ENCODE data around the gene AVEN. TPM values are rescaled to one million over a fixed set of nuclear protein-coding genes. Genes with fewer than 3 reads are reported as not detected.

The AVEN gene
- total and polyA plus RNA-seq, 5 donors: 15.1 to 20.3 (median 17.3) TPM

DNA sequence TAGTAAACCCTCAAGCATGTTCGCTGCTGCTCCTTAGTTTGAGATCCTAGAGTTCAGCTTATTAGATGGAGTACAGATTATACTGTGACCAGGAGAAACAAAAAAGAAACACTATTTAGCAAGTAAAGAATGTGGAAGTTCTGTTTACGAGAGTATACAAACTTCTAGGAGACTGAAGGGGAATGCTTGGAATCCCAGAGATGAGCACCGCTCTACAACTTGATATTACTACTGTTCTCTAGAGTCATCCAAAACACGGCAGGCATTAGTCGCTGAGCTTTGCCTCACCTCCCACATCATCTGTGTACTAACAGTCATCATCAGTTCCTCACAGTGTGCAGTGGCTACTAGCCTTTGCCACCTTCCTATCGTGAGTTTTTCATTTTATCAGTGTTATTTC is 192.1 kb downstream of the AVEN start:
- Histone ChIP-seq H3K4me1 (ENCODE audit: control insufficient read depth, insufficient read depth, low read length) (no peaks in the 10 kb centered on the region), H3K4me3 (ENCODE audit: low read length) (no peak overlapping the region), H3K27ac (ENCODE audit: low read length) (no peak overlapping the region), H3K27me3 (ENCODE audit: control insufficient read depth, insufficient read depth) (no peaks in the 10 kb centered on the region), H3K9me3 (ENCODE audit: control insufficient read depth, low read length) (no peaks in the 10 kb centered on the region)
- ATAC-seq: no peak
- DNase-seq: no peak
- intact Hi-C loops (cut with DNase I): no loop called here
- 76% methylated on average over 6 of the region's 6 CpGs for WGBS

GRCh38 chr15:33846142-33846541 is 192.9 kb downstream of the AVEN start:
- DNase-seq (no peak), ATAC-seq (no peak)
- Histone ChIP-seq H3K4me1 (ENCODE audit: control insufficient read depth, insufficient read depth, low read length) (no peaks in the 10 kb centered on the region), H3K4me3 (ENCODE audit: low read length) (no peak overlapping the region), H3K27ac (ENCODE audit: low read length) (no peak overlapping the region), H3K9me3 (ENCODE audit: control insufficient read depth, low read length) (no peaks in the 10 kb centered on the region), H3K27me3 (ENCODE audit: control insufficient read depth, insufficient read depth) (no peaks in the 10 kb centered on the region)
- intact Hi-C loops (cut with DNase I): no loop called here
- 97% methylated on average over 2 of the region's 2 CpGs for WGBS

DNA sequence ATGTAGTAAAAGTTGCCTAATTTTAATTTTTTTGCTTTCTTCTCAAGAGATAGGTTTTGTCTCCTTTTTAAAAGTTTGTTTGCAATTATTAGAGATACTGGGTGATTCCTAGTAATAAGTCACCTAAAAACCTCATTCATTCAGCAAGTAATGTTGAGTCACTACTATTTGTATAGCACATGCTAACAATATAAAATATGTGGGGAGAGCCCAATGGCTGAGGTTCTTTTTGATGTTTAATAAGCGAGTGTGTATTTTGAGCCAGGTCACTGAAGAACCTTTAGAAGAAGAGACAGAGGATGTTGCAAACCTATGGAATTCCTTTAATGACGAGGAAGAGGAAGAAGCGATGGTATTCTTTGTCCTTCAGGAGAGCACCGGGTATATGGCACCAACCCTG is 194.4 kb downstream of the AVEN start:
- Histone ChIP-seq H3K9me3 (ENCODE audit: control insufficient read depth, low read length) (no peaks in the 10 kb centered on the region), H3K4me3 (ENCODE audit: low read length) (no peak overlapping the region), H3K27ac (ENCODE audit: low read length) (no peak overlapping the region), H3K27me3 (ENCODE audit: control insufficient read depth, insufficient read depth) (no peaks in the 10 kb centered on the region), H3K4me1 (ENCODE audit: control insufficient read depth, insufficient read depth, low read length) (no peaks in the 10 kb centered on the region)
- 92% methylated on average over 4 of the region's 4 CpGs for WGBS
- intact Hi-C loops (cut with DNase I): no loop called here
- ATAC-seq (no peak), DNase-seq (no peak)

- intact Hi-C loops (cut with DNase I): no loop called here
- no peak for DNase-seq
- no peak for ATAC-seq
- Histone ChIP-seq H3K27me3 (ENCODE audit: control insufficient read depth, insufficient read depth) (no peaks in the 10 kb centered on the region), H3K9me3 (ENCODE audit: control insufficient read depth, low read length) (no peaks in the 10 kb centered on the region), H3K27ac (ENCODE audit: low read length) (no peak overlapping the region), H3K4me3 (ENCODE audit: low read length) (no peak overlapping the region), H3K4me1 (ENCODE audit: control insufficient read depth, insufficient read depth, low read length) (no peaks in the 10 kb centered on the region)
- 88% methylated on average over 4 of the region's 4 CpGs for WGBS
These were observed 194.8 kb downstream of the AVEN start for GRCh38 chr15:33844186-33844585.

- H3K9me3 ChIP-seq (ENCODE audit: control insufficient read depth, low read length): no peaks in the 10 kb centered on the region
- no peaks in the 10 kb centered on the region for H3K4me1 ChIP-seq (ENCODE audit: control insufficient read depth, insufficient read depth, low read length)
- intact Hi-C loops (cut with DNase I): no loop called here
- H3K27ac ChIP-seq (ENCODE audit: low read length): no peak overlapping the region
- H3K27me3 ChIP-seq (ENCODE audit: control insufficient read depth, insufficient read depth): no peaks in the 10 kb centered on the region
- DNase-seq (no peak), ATAC-seq (no peak)
- H3K4me3 ChIP-seq (ENCODE audit: low read length): no peak overlapping the region
- WGBS: 92% methylated on average over 3 of the region's 3 CpGs
These were observed 198.4 kb downstream of the AVEN start for GRCh38 chr15:33840615-33841014.

DNA sequence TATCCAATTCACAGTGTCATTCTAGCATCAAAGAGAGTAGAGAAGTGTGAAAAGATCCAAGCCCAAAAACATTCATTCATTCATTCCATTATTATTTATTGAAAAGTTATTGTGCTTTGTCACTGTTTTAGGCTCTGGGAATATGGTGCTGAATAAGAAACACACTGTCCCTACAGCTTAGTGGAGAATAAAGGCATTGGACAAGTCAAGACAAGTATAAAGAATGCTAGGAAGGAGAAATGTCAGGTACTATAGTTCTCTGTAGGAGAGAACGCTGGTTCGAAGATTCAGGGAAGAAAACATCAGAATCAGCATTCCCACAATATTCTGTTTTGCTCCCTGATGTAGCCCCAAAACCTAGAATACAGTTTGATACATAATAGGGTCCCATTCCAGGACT is 199.5 kb downstream of the AVEN start:
- H3K4me3 ChIP-seq (ENCODE audit: low read length): no peak overlapping the region
- H3K27ac ChIP-seq (ENCODE audit: low read length): no peak overlapping the region
- no peaks in the 10 kb centered on the region for H3K9me3 ChIP-seq (ENCODE audit: control insufficient read depth, low read length)
- H3K27me3 ChIP-seq (ENCODE audit: control insufficient read depth, insufficient read depth): no peaks in the 10 kb centered on the region
- ATAC-seq (no peak), DNase-seq (no peak)
- 92% methylated on average over 2 of the region's 2 CpGs for WGBS
- H3K4me1 ChIP-seq (ENCODE audit: control insufficient read depth, insufficient read depth, low read length): no peaks in the 10 kb centered on the region
- intact Hi-C loops (cut with DNase I): no loop called here

DNA sequence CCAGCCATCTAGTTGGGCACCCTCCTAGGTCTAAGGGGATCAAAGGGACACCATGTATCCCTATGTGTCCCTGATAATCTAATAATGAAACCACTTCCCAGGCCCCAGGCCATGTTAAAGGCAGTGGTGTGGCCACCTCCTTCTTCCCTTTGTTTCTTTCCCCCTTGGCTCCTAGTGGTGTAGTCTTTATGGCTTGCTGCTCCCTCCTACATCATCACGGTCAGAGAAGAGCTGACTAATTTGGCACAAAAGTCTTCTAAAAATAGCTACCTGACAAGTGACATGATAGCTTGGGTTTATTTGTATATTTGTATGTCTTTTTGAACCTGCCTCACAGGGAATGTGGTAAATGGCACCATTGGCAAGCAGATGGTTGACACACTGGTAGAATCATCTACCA is 201.7 kb downstream of the AVEN start:
- no peak for ATAC-seq
- H3K4me1 ChIP-seq (ENCODE audit: control insufficient read depth, insufficient read depth, low read length): no peaks in the 10 kb centered on the region
- no peaks in the 10 kb centered on the region for H3K9me3 ChIP-seq (ENCODE audit: control insufficient read depth, low read length)
- no peak overlapping the region for H3K27ac ChIP-seq (ENCODE audit: low read length)
- intact Hi-C loops (cut with DNase I): no loop called here
- WGBS: 56% methylated on average over 1 of the region's 1 CpG
- no peak overlapping the region for H3K4me3 ChIP-seq (ENCODE audit: low read length)
- no peaks in the 10 kb centered on the region for H3K27me3 ChIP-seq (ENCODE audit: control insufficient read depth, insufficient read depth)
- no peak for DNase-seq

- Histone ChIP-seq H3K27me3 (ENCODE audit: control insufficient read depth, insufficient read depth) (no peaks in the 10 kb centered on the region), H3K27ac (ENCODE audit: low read length) (no peak overlapping the region), H3K9me3 (ENCODE audit: control insufficient read depth, low read length) (no peaks in the 10 kb centered on the region), H3K4me3 (ENCODE audit: low read length) (no peak overlapping the region), H3K4me1 (ENCODE audit: control insufficient read depth, insufficient read depth, low read length) (no peaks in the 10 kb centered on the region)
- intact Hi-C loops (cut with DNase I): no loop called here
- WGBS: 53% methylated on average over 9 of the region's 9 CpGs
- no peak for ATAC-seq
- DNase-seq: no peak
These were observed 203.9 kb downstream of the AVEN start for GRCh38 chr15:33834892-33835743.

DNA sequence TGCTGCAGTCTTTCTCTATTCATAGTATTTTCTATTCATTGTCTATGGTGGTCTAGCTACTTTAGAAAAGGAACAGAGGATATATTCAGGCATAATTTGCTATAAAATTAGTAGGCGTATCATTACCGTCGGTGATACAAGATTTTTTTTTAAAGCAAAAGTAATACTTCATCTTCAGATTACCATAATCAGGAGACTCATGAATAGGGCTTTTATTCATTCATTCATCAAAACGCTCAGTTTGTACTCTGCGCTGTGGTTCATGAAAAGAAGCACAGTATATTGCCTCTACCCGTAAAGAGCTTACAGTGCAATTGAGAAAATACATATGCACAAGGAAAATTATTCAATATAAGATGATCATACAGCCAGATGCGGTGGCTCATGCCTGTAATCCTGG is 207.4 kb downstream of the AVEN start:
- Histone ChIP-seq H3K4me3 (ENCODE audit: low read length) (no peak overlapping the region), H3K27me3 (ENCODE audit: control insufficient read depth, insufficient read depth) (no peaks in the 10 kb centered on the region), H3K4me1 (ENCODE audit: control insufficient read depth, insufficient read depth, low read length) (no peaks in the 10 kb centered on the region), H3K9me3 (ENCODE audit: control insufficient read depth, low read length) (no peaks in the 10 kb centered on the region), H3K27ac (ENCODE audit: low read length) (no peak overlapping the region)
- ATAC-seq: no peak
- intact Hi-C loops (cut with DNase I): no loop called here
- DNase-seq: no peak
- WGBS: 80% methylated on average over 7 of the region's 7 CpGs

GRCh38 chr15:33830351-33830750 is 208.7 kb downstream of the AVEN start:
- Histone ChIP-seq H3K27ac (ENCODE audit: low read length) (no peak overlapping the region), H3K9me3 (ENCODE audit: control insufficient read depth, low read length) (no peaks in the 10 kb centered on the region), H3K27me3 (ENCODE audit: control insufficient read depth, insufficient read depth) (no peaks in the 10 kb centered on the region), H3K4me3 (ENCODE audit: low read length) (no peak overlapping the region), H3K4me1 (ENCODE audit: control insufficient read depth, insufficient read depth, low read length) (no peaks in the 10 kb centered on the region)
- DNase-seq: no peak
- WGBS: 69% methylated on average over 4 of the region's 4 CpGs
- intact Hi-C loops (cut with DNase I): no loop called here
- ATAC-seq: no peak

DNA sequence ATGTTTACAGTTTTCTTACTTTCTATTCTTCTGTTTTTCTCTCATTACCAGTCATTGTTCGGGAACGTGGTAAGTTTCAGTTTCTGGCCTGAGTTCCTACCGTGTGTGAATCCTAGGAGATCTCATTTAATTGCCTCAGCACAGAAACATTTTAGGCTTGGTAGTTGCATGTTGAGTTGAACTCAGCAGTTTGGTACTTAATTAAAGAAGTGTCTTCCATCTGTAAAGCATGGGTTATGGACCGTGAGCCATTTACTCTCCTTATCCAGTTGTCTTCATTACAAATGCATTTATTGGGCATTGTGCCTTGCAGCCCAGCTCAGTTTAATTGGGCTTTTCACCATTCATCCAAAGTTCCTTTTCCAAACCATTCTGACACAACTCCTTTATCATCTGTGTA is 212.8 kb downstream of the AVEN start:
- intact Hi-C loops (cut with DNase I): no loop called here
- 87% methylated on average over 4 of the region's 4 CpGs for WGBS

GRCh38 chr15:33825453-33825852 is 213.6 kb downstream of the AVEN start:
- DNase-seq (no peak), ATAC-seq (no peak)
- intact Hi-C loops (cut with DNase I): no loop called here
- Histone ChIP-seq H3K4me3 (ENCODE audit: low read length) (no peak overlapping the region), H3K27me3 (ENCODE audit: control insufficient read depth, insufficient read depth) (no peaks in the 10 kb centered on the region), H3K9me3 (ENCODE audit: control insufficient read depth, low read length) (no peaks in the 10 kb centered on the region), H3K4me1 (ENCODE audit: control insufficient read depth, insufficient read depth, low read length) (no peaks in the 10 kb centered on the region), H3K27ac (ENCODE audit: low read length) (no peak overlapping the region)
- WGBS: 94% methylated on average over 8 of the region's 8 CpGs

More for the DNA sequence above, 212.8 kb downstream of the AVEN start:
- no peak for DNase-seq
- no peaks in the 10 kb centered on the region for H3K9me3 ChIP-seq (ENCODE audit: control insufficient read depth, low read length)
- no peaks in the 10 kb centered on the region for H3K27me3 ChIP-seq (ENCODE audit: control insufficient read depth, insufficient read depth)
- no peaks in the 10 kb centered on the region for H3K4me1 ChIP-seq (ENCODE audit: control insufficient read depth, insufficient read depth, low read length)
- no peak for ATAC-seq
- no peak overlapping the region for H3K27ac ChIP-seq (ENCODE audit: low read length)
- H3K4me3 ChIP-seq (ENCODE audit: low read length): no peak overlapping the region

Data from right cardiac atrium (tissue), 5 donors.